ENCODE results near the gene SCIMP.

DNA sequence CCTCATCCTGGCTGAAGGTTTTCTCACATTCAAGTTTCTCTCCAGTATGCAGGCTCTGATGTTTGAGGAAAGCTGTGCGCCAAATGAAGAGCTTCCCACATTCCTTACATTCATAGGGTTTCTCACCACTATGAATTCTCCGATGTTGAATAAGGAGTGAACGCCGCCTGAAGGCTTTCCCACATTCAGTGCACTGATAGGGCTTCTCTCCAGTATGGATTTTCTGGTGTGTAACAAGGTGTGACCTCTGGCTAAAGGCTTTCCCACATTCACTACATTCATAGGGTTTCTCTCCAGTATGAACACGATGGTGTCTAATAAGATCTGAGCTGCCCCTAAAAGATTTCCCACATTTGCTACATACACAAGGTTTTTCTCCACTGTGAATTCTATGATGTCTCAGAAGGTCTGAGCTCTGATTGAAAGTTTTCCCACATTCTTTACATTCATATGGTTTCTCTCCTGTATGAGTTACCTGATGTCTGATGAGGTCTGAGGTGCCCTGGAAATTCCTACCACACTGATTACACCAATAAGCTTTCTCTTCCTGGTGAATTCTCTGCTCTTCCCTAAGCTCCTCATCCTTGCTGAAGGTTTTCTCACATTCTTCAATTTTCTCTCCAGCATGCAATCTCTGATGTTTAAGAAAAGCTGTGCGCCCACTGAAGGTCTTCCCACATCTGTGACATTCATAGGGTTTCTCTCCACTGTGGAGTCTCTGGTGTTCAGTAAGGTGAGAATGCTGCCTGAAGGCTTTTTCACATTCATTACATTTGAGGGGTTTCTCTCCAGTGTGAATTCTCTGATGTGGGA, 51.9 kb downstream of the SCIMP start:
- TF ChIP-seq POLR2A (IDR thresholded peaks at IDR 0.05): no peak
- TF ChIP-seq, protein P1, sequence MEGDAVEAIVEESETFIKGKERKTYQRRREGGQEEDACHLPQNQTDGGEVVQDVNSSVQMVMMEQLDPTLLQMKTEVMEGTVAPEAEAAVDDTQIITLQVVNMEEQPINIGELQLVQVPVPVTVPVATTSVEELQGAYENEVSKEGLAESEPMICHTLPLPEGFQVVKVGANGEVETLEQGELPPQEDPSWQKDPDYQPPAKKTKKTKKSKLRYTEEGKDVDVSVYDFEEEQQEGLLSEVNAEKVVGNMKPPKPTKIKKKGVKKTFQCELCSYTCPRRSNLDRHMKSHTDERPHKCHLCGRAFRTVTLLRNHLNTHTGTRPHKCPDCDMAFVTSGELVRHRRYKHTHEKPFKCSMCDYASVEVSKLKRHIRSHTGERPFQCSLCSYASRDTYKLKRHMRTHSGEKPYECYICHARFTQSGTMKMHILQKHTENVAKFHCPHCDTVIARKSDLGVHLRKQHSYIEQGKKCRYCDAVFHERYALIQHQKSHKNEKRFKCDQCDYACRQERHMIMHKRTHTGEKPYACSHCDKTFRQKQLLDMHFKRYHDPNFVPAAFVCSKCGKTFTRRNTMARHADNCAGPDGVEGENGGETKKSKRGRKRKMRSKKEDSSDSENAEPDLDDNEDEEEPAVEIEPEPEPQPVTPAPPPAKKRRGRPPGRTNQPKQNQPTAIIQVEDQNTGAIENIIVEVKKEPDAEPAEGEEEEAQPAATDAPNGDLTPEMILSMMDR (IDR thresholded peaks at IDR 0.05): no peak
